AML-193 (cell line): ENCODE results near the gene RSBN1.

Source experiments
- DNase-seq, 2 experiments: peaks; one replicate each; lab custom pipeline; 2025; lab: John Stamatoyannopoulos, UW

RSBN1 gene

DNA sequence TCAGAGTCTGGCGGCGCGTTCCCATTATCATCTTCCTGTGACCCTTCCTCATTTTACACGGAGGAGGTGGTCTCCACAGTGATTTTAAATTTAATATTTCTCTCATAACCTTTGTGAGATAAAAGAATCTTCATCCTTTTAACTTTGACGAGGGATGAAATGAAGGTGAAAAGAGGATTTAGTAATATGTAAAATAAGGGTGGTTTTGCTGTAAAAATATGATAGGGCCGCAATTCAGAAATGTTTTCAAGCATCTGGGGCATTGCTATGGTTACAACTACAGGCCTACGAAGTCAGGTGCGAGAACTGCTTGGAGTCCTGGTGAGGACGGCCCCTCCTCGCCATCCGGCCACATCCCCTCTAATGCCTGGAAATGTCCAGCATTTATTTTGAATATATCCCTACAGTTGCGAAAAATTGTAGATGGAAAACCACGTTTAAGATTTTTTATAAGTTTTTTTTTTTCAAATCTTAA is 422 bp upstream of the RSBN1 start:
- no peak for DNase-seq

DNA sequence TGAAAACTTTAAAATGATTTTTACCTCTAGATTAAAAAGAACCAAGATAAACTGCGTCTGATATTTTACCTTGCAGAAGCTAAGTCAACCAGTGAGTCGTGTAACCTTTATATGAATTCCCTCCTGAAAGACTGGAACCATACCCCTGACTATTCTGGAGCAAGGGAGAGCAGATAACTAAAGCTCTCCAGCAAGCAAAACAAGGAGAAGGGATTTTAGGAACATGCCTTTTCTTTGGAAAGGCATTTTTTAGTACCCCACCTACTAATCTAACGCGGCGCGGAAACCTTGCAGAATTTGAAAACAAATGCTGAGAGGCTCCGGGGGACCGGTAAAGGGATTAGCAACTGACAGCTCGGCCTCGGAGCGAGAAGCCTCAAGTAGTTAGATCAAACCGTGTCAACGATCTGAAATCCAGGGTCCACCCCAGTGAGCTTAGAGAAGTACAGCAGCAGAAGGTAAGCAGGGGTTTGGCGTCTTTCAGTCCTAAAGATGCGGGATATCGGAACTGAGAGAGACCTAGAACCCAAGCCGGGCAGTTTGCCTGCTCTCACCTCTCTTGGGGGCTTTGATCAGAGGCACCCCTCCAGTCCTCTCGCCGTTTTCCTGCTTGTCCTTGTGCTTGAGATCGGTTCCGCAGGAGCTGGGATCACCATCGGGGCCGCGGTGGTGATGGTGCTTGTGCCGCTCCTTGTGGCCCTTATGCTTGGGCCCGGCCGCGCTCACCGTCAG is 954 bp downstream of the RSBN1 start:
- DNase-seq, result peak; percentile 26 to 30

DNA sequence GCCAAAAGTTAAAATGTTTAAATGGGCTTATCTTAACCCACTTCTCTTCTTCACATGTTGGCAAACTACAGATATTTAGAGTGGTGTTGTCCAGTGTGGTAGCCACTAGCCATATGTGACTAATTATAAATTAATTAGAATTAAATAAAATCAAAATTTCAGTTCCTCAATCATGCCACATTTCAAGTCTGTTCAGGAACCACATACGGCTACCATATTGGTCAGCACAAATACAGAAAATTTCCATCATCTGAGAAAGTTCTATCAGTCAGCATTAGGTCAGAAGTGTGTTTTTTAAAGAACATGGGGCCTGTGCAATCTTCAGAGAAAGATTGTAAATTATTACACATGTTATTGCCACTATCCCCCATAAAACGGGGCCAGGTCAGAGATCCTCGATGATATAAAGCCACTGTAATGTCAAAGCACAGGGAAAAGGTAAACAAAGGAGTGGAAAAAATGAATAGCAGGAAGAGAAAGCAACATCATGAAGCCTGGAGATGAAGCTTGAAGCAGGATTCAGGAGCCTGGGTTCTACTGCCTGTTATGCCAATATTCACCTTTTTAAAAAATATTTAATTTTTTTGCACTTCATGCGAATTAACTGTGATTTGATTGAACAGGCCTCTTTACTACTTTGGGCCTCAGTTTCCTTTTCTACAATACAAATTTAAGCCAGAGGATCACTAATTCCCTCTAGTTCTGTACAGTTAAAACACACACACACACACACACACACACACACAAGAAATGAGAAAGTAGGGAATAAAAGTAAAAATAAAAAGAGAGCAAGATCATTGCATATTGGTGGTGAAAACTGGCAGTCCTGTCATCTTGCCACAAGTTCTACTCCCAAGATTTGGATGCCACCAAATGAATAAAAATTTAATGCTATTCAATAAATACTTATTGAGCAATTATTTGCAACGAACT is 2.3 kb downstream of the RSBN1 start:
- DNase-seq, result no peak

DNA sequence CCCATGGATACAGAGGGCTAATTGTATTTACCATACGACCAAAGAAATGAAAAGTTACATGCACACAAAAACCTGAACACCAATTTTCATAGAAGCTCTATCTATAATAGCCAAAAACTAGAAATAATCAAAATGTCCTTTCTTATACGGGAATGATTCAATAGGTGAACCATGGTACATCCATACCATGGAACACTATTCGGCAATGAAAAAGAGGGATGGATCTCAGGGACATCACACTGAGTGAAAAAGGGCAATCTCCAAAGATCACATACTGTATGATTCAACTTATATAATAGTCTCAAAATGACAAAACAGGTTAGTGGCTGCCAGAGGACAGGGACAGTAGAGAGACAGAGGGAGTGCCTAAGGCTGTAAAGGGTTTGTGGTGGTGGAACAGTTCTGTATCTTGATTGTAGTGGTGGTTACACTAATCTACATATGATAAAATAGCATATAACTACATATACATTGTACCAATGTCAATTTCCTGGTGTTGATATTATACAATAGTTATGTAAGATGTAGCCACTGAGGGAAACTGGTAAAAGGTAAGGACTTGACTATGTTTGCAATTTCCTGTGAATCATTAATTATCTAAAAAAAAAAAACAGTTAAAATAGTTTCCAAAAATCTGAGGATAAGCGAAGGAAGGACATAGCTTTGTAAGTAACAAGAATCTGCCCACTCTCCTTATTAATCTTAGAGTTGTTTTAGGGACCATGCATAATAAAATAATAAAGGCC is 3.7 kb downstream of the RSBN1 start:
- DNase-seq, result peak; percentile 27 to 48

DNA sequence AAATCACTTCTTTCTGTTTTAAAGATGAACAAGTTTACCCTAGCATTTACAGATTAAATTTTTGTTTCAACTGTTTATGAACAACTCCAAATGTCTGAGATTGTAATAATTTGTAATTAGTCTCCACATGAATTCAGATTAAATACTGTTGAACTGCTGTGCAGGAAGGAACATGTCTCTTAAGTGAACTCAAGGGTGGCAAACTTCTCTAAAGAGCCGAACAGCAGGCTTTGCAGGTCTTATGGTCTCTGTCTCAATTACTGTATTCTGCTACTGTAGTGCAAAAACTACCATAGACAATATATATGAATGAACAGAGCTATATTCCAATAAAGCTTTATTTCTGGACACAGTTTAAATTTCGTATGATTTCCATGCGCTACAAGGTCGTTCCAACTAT is 6.6 kb downstream of the RSBN1 start:
- DNase-seq, result no peak

DNA sequence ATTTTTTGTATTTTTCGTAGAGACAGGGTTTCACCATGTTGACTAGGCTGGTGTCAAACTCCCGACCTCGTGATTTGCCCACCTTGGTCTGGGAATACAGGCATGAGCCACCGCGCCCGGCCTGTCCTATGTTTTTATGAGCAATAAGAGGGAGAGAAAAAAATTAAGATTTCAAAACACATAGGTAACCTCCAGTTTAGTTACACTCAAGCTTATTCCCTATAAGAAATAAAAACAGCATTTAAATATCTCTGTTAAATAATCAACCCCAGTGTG is 7.1 kb downstream of the RSBN1 start:
- no peak for DNase-seq

DNA sequence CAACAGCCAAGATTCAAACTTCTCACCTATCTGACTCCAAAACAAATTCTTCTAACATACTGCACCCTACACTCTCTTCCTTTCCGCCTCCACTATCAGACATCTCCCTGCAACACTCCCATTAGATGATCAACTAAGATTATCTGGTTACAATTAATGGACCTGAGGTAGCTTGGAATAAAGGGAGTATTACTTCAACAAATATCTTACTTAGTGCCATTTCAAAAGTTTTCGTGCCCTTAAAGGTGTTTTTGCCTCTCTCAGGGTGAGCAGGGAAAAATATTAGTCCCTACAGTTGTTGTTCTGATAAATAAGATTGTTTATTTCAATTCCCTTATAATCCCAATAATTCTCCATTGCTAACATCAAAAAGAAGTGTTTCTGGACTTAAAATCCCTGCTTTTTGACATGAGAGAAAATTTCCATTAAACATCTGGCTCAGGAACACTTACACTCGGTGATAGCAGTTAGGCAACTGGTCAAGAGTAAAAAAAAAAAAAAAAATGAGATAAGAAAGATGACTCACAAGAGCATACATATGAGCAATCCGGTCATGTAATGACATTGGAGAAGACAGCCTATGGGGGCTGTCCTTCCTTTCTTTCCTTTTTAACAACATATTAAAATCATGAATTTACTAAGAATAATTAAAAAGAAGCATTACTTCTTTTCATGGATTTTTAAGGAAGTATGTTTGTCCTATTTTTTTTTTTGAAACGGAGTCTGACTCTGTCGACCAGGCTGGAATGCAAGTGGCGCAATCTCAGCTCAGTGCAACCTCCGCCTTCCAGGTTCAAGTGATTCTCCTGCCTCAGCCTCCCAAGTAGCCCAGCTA is 7.6 kb downstream of the RSBN1 start:
- no peak for DNase-seq

DNA sequence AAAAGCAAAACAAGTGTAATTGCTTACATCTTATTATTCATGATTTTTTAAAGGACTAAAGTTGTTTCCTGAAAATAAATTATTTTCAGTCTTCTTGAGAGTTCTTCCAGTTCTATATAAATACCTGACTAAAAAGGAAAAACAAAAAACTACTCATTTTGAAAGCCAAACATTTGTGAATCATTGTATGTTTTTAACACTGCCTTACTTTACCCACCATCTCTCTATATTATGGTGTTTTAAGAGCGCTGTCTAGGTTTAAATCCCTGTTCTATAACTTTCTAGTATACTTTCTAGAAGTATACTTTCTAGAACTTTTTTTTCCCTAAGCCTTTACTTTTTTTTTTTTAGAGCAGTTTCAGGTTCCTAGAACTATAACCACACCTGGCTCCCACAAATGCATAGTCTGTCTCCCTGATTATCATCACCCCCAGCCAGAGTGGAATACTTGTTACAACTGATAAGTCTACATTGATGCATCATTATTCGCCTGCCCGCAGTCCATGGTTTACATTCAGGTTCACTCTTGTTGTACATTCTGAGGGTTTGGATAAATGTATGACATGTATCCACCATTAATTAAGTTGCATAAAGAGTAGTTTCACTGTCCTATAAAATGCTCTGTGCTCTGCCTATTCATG is 9.8 kb downstream of the RSBN1 start:
- no peak for DNase-seq

DNA sequence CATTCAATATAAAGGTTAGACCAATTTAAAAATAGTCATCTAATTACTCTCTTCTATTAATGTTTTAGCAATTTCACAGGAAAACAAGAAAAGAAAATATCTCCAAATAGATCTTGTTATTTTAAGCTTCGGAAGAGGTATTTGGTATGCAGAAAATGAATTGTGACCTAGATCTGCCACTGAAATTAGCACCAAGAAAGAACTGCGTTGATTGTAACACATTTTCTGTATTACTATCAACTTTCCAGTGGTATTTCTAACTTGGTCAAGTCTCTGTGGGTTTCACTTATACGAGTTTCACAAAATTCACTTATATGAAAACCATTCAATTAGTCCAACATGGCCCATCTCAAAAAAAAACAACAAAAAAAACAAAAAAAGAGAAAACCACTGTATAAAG is 11.8 kb downstream of the RSBN1 start:
- DNase-seq, result no peak

DNA sequence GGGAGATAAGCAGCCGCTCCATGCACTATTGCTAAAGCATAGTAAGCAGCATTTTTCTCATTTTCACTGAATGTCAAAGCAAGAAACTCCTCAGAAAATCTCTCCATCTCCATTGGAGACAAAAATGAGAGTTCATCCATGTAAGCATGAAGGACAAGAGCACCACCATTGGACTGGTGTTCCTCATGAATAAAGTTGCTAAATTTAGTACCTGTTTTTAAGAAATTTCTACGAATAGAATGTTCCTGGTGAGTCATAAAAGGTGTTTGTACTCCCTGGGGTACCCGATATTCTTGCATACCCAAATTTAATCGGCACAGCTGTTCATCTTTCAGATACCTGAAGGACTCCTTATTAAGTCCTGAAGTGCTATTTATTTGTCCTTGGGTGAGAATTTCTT is 14.8 kb downstream of the RSBN1 start:
- DNase-seq, result no peak

DNA sequence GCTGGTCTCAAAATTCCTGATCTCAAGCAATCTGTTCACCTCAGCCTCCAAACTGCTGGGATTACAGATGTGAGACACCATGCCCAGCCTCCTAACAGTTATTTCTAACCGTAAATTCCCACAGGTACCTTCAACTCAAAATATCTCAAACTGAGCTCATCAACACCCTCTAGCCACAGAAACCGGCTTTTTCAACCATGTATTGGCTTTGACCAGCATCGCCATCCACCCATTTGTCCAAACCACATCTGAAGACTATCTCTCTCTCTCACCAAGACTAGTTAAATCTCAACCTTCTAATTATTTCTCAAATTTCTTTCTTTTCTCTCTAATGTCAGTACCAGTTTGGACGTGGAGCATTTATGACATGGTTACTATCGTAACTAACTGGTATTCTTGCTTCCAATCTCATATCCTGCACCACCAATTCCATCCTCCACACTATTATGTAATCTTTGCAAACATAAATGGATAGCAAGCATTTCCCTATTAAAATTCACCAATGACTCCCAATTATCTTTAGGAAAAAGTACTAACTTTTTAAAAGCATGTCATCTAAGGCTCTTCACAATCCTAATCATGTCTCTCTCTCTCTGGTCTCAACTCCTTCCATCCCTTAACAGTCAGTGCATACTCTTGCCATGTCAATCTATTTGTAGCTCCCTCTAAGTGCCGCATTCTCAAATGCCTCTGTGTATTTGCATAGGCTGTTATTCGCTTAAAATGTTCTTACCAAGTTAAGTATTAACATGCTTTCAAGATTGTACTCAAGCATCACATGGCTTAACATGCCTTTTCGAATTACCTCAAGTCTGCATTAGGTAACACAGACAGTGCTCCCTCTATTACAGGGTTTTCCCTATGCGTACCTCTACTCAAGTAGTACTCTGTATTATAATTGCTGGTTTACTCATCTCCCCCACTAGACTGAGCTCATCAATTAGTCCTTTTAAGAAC is 18.1 kb downstream of the RSBN1 start:
- DNase-seq, result no peak

DNA sequence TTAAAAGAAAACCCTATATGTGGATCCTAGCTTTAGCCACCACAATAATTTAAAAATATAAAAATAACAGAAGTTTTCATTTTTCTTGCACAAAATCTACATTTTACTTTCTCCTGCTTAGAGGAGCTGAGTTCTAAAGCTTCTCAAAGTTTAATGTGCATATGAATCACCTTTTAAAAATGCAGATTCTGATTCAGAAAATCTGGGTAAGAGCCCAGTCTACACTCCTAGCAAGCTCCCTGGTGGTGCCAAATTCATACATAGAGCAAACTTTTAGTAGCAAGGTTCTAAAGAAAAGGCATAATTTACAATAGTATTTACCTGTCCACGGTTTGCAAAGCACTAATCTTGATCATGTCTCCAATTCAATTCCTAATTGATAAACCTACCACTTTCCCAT is 19.3 kb downstream of the RSBN1 start:
- DNase-seq, result no peak

DNA sequence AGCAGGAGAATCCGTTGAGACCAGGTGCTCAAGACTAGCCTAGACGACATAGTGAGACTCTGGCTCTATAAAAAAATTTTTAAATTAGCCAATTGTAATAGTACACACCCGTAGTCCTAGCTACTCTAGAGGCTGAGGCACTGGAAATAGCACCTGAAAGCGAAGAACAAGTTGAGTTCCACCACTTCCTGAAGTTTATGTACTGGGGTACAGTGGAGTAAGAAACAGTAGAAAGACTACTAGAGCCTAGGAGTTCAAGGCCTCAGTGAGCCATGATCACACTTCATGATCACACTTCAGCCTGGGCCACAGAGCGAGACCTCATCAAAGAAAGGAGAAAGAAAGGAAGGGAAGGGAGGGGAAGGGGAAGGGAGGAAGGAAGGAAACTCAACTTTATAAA is 19.8 kb downstream of the RSBN1 start:
- DNase-seq, result no peak

DNA sequence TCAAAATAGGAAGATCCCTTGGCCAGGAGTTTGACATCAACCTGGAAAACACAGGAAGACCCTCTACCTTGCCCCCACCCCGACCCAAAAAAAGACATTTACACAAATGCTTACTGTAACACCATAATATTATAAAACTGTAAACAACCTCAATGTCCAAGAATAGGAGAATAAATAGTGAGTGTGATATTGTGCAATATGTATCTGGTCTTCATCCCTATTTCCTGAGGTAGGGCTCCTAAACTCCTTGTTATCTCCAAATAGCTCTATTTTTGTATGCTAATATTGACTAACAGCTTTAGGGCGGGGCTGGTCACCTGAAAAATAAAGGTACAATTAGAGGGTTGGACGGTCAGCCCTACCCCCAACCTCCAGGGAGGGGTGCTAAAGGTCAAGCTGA is 23.5 kb downstream of the RSBN1 start:
- DNase-seq, result no peak

DNA sequence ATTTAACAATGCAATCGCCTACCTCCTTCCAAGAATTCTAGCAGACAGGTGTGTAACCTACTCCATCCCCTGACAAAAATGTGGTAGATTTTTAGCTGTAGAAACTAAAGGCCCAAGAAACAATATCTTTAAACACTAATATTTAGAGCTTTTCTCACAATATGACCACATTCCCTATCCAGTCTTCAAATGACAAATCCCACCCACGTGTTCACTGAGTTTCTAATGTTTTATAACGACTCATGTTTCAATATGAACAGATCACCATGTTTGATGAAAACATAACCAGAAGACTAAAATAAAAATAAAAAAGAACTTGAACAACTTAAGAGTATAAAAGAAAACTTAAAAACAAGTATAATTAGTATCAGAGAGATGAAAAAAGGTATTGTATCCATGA is 24.6 kb downstream of the RSBN1 start:
- no peak for DNase-seq

DNA sequence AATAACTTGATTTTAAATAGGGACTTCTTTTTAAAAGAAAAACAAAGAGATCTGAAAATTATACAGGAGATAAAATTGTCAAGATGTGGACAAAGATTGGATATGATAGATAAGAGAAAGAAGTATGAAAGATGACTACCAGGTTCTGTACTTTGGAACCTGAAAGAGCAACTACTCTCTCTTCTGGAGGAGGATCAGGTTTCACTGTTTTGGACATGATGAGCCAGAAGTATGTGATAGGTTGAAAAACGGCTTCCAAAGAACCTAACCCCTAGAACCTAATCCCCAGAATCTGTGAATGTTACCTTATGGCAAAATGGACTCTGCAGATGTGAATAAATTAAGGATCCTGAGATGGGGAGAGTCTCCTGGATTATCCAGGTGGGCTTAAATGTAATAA is 26.2 kb downstream of the RSBN1 start:
- no peak for DNase-seq

DNA sequence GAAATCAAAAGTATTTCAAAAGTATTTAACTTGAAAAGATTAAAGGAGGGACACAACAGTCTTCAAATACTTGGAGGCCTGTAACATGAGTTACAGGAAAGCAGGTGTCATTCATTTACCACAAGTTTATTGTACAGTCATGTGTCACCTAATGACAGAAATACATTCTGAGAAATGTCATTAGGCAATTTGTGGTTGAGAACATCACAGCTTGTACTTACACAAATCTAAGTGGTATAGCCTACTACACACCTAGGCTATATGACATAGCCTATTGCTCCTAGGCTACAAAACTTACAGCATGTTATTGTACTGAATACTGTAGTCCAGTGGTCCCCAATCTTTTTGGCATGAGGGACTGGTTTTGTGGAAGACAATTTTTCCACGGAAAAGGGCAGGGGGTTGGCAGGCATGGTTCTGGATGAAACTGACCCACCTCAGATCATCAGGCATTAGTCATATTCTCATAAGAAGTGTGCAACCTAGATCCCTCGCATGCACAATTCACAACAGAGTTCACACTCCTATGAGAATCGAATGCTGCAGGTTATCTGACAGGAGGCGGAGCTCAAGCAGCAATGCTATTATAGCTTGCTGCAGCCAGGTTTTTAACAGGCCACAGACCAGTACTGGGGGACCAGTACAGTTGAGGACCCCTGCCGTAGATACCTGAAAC is 28.0 kb downstream of the RSBN1 start:
- DNase-seq, result peak; percentile 9 to 41

DNA sequence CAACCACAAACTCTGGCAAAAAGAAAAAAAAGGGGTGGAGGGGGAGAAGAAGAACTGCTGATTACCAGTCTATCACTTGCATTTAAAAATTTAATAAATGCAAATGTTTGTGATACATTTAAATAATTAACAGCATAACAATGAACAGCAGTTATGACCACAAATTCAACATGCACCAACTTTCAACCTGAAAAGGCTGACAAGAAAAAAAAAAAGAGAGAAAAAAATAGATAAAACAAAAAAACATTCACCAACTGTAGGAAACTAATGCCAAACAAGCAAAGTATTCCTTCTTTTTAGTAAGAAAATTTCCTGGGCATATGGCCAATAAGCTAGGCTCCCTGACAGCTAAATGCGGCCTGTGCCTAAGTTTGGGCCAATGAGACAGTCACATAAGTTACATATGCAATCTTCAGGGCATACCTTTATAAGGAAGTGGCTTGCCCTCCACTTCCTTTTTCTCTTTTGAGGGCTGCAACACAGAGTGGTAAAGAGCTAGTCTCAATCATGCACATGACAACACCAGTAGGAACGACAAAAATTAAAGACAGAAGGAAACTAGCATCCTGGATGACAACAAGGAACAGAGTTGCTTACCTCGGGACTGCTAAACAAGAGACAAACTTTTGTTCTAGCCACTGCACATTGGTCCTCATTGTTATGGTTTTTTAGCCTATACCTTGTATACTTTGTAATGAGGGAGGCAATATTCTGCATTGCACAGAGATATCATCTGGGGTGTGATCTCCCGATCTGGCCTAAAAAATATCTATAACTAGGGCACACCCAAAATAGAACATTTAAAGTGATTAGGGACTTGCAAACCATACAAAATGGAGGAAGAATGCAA is 28.8 kb downstream of the RSBN1 start:
- peak; percentile 92 to 93 for DNase-seq

DNA sequence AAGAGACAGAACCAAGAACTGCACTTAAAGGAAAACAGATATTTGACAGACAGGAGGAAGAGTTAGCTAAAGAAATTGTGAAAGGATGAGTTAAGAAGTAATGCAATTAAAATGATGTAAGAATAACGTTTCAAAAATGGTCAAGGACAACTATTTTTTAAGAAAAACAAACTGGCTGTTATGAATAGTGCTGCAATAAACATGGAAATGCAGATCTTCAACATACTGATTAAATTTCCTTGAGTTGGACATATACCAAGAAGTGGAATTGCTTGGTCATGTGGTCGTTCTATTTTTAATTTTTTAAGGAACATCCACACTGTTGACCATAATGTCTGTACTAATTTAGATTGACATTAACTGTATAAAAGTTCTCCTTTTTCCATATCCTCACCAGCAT is 29.9 kb downstream of the RSBN1 start:
- peak; percentile 54 to 58 for DNase-seq
